ENCODE measurements around the gene ZNF48. TPM values are rescaled to one million over a fixed set of nuclear protein-coding genes. Genes with fewer than 3 reads are reported as not detected.
A peak's percentile ranks its signal among the peaks of the same experiment; 100 is the strongest.

Gene ZNF48
- total RNA-seq, 6 experiments from 2014 or later: 5.3 to 7.9 (median 6.1) TPM

DNA sequence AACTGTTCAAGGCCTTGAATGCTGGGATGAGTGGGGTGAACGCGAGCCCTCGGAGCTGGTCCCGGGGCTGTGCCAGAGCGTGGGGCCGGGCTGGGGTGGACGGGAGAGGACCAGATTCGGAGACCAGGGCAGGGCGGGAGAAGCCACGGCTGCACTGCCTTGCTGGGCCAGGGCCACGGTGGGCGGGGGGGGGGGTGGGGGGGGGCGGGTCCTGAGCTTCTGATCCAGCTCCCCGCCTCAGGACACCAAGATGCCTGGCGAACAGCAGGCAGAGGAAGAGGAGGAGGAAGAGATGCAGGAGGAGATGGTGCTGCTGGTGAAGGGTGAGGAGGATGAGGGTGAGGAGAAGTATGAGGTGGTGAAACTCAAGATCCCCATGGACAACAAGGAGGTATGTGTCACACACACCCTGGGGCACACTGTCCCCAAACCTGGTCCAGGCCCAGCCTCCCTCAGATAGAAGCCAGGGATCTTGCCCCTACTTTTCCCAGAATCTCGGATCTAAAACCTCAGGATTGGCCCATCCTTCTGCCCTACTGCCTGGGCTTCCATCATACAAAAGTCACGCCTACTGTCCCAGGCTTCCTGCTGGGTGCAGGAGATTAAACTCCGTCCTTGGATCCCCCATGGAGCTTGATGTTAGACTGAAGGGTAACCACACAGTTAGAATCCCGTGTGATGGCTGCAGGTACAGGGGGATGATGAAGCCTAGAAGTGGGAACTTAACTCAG is 12.7 kb downstream of the ZNF48 start:
- H3K9me3 Mint-ChIP-seq: no peaks in the 10 kb centered on the region
- H3K4me3 Mint-ChIP-seq: peak overlapping the region; percentile 91
- TF ChIP-seq, protein P1, sequence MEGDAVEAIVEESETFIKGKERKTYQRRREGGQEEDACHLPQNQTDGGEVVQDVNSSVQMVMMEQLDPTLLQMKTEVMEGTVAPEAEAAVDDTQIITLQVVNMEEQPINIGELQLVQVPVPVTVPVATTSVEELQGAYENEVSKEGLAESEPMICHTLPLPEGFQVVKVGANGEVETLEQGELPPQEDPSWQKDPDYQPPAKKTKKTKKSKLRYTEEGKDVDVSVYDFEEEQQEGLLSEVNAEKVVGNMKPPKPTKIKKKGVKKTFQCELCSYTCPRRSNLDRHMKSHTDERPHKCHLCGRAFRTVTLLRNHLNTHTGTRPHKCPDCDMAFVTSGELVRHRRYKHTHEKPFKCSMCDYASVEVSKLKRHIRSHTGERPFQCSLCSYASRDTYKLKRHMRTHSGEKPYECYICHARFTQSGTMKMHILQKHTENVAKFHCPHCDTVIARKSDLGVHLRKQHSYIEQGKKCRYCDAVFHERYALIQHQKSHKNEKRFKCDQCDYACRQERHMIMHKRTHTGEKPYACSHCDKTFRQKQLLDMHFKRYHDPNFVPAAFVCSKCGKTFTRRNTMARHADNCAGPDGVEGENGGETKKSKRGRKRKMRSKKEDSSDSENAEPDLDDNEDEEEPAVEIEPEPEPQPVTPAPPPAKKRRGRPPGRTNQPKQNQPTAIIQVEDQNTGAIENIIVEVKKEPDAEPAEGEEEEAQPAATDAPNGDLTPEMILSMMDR (IDR thresholded peaks at IDR 0.05): no peak
- peak; percentile 41 for DNase-seq
- peaks cover 1% of the 10 kb centered on the region; the same call in 1 of the 2 replicates for H3K27me3 Mint-ChIP-seq (ENCODE audit: insufficient read depth)
- H3K27ac Mint-ChIP-seq: peak overlapping the region; percentile 83
- peaks cover 6% of the 10 kb centered on the region for H3K36me3 Mint-ChIP-seq (ENCODE audit: low read depth)
- H3K4me1 Mint-ChIP-seq (ENCODE audit: low read depth): peaks cover 33% of the 10 kb centered on the region

DNA sequence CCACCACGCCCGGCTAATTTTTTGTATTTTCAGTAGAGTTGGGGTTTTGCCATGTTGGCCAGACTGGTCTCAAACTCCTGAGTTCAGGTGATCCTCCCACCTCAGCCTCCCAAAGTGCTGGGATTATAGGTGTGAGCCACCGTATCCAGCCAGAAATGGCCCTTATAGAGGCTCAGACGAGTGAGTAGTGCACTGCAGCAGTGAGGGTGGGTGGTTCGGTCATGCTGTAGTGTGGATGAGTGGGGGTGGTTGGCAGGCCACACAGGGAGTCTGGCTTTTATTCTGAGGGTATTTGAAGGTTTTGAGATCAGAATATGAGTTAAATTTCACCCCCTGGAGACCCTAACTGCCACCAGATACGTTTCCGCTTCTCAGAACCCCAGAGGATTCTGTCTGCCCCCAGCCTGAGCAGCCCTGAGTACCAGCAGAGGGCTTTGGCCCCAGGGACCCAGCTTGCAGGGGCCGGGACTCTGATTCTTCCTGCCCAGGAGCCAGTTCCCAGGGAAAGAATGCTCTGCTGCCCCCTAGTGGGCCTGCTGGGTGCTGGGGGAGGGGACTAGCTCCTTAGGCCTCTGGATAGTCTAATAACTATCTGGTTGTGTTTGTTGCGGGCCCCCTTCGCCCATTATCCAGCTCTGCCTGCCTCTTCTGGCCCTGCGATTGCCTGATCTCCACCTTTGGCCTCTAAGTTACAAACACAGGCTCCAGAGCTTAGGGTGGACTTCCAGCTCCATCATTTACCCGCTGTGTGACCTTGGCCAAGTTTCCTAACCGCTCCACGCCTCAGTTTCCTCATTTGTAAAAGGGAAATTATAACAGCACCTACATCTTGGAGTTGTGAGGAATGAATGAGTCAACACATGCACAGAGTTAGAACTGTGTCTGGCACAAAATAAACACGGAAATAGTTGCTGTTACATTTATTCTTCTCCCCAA is 14.2 kb downstream of the ZNF48 start:
- Mint-ChIP-seq H3K4me1 (ENCODE audit: low read depth) (peaks cover 33% of the 10 kb centered on the region), H3K36me3 (ENCODE audit: low read depth) (peaks cover 11% of the 10 kb centered on the region), H3K9me3 (no peaks in the 10 kb centered on the region), H3K27me3 (ENCODE audit: insufficient read depth) (peaks cover 1% of the 10 kb centered on the region; the same call in 1 of the 2 replicates), H3K27ac (peak overlapping the region; percentile 63), H3K4me3 (peak overlapping the region; percentile 91)
- TF ChIP-seq, protein P1 (IDR thresholded peaks at IDR 0.05): peak; percentile 95
- DNase-seq: peak; percentile 76

DNA sequence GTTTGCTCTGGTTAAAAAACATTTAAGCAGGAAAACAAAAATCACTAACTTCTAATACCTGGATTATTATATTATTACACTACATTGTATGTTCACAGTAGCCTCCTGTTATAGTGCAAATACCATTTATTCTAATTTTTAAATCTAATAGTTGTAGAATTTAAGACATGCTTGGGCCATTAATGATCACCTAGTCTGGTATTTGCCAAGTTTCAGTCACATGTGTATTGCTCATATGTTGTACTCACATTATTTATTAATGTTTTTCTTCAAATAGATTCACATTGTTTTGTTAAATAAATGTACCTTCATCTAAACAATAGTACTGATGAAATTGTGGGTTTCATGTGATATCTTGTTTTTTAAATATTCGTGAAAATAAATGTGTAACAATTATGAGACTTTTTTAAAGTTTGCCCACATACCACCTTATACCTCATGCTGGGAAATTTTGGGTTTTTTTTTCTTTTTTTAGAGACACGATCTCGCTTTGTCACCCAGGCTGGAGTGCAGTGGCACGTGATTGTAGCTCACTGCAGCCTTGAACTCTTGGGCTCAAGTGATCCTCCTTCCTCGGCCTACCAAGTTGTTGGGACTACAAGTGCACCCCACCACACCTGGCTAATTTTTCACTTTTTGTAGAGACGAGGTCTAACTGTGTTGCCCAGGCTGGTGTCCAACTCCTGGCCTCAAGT is 18.0 kb downstream of the ZNF48 start:
- DNase-seq: no peak
- no peak overlapping the region; the same call in 1 of the 2 replicates for H3K27ac Mint-ChIP-seq
- TF ChIP-seq, protein P1 (IDR thresholded peaks at IDR 0.05): no peak
- H3K9me3 Mint-ChIP-seq: no peaks in the 10 kb centered on the region
- peaks cover 11% of the 10 kb centered on the region for H3K36me3 Mint-ChIP-seq (ENCODE audit: low read depth)
- no peak overlapping the region for H3K4me3 Mint-ChIP-seq
- peaks cover 41% of the 10 kb centered on the region for H3K4me1 Mint-ChIP-seq (ENCODE audit: low read depth)
- H3K27me3 Mint-ChIP-seq (ENCODE audit: insufficient read depth): peaks cover 1% of the 10 kb centered on the region; the same call in 1 of the 2 replicates

DNA sequence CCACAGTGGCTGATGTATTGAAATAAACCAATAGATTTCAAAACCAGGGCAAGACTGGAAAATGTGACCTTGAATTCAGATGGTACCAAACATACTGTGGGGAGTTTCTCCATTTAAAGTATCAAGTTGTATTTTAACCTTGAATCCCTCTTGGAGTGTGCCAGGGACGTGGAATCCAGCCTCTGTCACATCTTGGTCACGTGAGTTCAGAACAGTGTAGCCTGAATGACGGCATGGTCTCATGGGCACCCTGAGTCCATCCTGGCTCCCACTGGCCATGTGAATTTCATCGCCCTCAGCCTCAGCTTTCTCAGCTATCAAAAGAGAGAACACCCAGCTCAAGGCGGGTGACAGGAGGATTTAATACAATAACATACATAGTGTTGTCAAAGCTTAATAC is 18.9 kb downstream of the ZNF48 start:
- TF ChIP-seq, protein P1 (IDR thresholded peaks at IDR 0.05): no peak
- Mint-ChIP-seq H3K9me3 (no peaks in the 10 kb centered on the region), H3K27ac (no peak overlapping the region), H3K4me1 (ENCODE audit: low read depth) (peaks cover 34% of the 10 kb centered on the region), H3K36me3 (ENCODE audit: low read depth) (peaks cover 15% of the 10 kb centered on the region), H3K27me3 (ENCODE audit: insufficient read depth) (peaks cover 1% of the 10 kb centered on the region; the same call in 1 of the 2 replicates), H3K4me3 (no peak overlapping the region)
- DNase-seq: no peak

DNA sequence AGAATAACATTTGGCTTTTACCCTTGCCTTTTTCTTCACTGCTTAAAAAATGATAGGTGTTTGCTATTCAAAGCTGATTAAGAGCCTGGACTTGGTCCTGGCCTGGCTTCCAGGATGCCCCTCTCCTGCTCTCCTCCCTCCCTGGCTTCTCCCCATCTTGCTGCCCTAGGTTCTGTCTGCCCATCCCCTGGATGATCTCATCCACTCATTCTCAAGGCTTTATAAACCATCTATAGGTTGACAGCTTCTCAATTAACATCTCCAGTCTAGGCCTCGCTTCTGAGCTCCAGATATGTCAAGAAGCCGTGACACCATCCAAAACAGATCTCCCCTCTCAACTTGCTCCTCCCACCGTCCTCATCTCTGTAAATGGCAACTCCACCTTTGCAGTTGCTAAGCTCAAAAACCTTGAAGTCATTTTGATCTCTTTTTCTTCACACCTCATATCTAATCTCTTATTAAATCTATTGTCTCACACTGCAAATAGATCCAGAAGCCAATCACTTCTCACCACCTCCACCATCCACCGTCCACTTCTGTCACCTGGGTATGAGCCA is 20.9 kb downstream of the ZNF48 start:
- Mint-ChIP-seq H3K27ac (no peak overlapping the region), H3K27me3 (ENCODE audit: insufficient read depth) (peaks cover 5% of the 10 kb centered on the region), H3K36me3 (ENCODE audit: low read depth) (peaks cover 20% of the 10 kb centered on the region), H3K9me3 (no peaks in the 10 kb centered on the region), H3K4me3 (no peak overlapping the region), H3K4me1 (ENCODE audit: low read depth) (peaks cover 26% of the 10 kb centered on the region)
- DNase-seq: no peak
- TF ChIP-seq, protein P1 (IDR thresholded peaks at IDR 0.05): no peak
